Keratinocyte (primary cell): ENCODE measurements around the gene LINGO1. TPM values are rescaled to one million over a fixed set of nuclear protein-coding genes. Genes with fewer than 3 reads are reported as not detected.

Source experiments
- DNase-seq: peaks from one replicate; pipeline ENCODE4 v3.0.0-alpha.2; 2011; ENCODE audit warnings: low read depth, missing footprints, low spot score
- FAIRE-seq: peaks from 2 replicates; lab custom pipeline; 2011; peaks lifted over from hg19 to GRCh38; lab: Jason Lieb, UNC
- H2AFZ ChIP-seq: 2 replicates; pipeline ENCODE4 v1.6.0; 2012; ENCODE audit warnings: low read length, control low read depth, inconsistent platforms; ENCODE audit not compliant: control insufficient read depth
- H3K27ac ChIP-seq: 2 replicates; pipeline ENCODE4 v1.5.1; 2011; ENCODE audit warnings: low read length; ENCODE audit not compliant: control insufficient read depth, insufficient read depth
- H3K27me3 ChIP-seq: 3 replicates; pipeline ENCODE4 v1.6.0; 2011; ENCODE audit warnings: low read length; ENCODE audit not compliant: control insufficient read depth, insufficient read depth; ENCODE audit errors: extremely low read depth
- H3K36me3 ChIP-seq, 2 experiments: 2 replicates in 1 of 2; 3 replicates in 1 of 2; pipeline ENCODE4 v1.5.1; 2011; ENCODE audit warnings: low read length in 2 of 2, mild to moderate bottlenecking in 1 of 2; ENCODE audit not compliant: control insufficient read depth in 2 of 2, insufficient read depth in 2 of 2; ENCODE audit errors: extremely low read depth in 1 of 2
- H3K4me1 ChIP-seq: 3 replicates; pipeline ENCODE4 v1.5.1; 2011; ENCODE audit warnings: low read length; ENCODE audit not compliant: control insufficient read depth, insufficient read depth; ENCODE audit errors: extremely low read depth
- H3K4me2 ChIP-seq: 3 replicates; pipeline ENCODE4 v1.6.0; 2011; ENCODE audit warnings: low read depth, low read length; ENCODE audit not compliant: control insufficient read depth, insufficient read depth; ENCODE audit errors: extremely low read depth
- H3K4me3 ChIP-seq, 3 experiments: fragments of 200-600 bp in 1 of 3; sonication (generic) in 1 of 3; 2 replicates in 2 of 3; 3 replicates in 1 of 3; pipeline ENCODE4 v1.5.1; 2011 to 2016; ENCODE audit warnings: low read length in 3 of 3, mild to moderate bottlenecking in 3 of 3, control low read depth in 2 of 3, inconsistent platforms in 1 of 3, low read depth in 1 of 3, mixed read lengths in 1 of 3, mixed run types in 1 of 3, moderate library complexity in 1 of 3; ENCODE audit not compliant: control insufficient read depth in 2 of 3, insufficient read depth in 2 of 3; ENCODE audit errors: extremely low read depth in 1 of 3
- H3K79me2 ChIP-seq: 2 replicates; pipeline ENCODE4 v1.6.0; 2012; ENCODE audit warnings: low read length; ENCODE audit not compliant: control insufficient read depth, insufficient read depth
- H3K9ac ChIP-seq: 3 replicates; pipeline ENCODE4 v1.6.0; 2011; ENCODE audit warnings: low read length; ENCODE audit not compliant: control insufficient read depth, insufficient read depth; ENCODE audit errors: extremely low read depth
- H3K9me1 ChIP-seq: 3 replicates; pipeline ENCODE4 v1.6.0; 2011; ENCODE audit warnings: low read length; ENCODE audit not compliant: control insufficient read depth, insufficient read depth; ENCODE audit errors: extremely low read depth
- H3K9me3 ChIP-seq: 2 replicates; pipeline ENCODE4 v1.5.1; 2012; ENCODE audit warnings: low read depth, low read length; ENCODE audit not compliant: control insufficient read depth
- H4K20me1 ChIP-seq: 3 replicates; pipeline ENCODE4 v1.6.0; 2011; ENCODE audit warnings: low read length; ENCODE audit not compliant: control insufficient read depth, insufficient read depth; ENCODE audit errors: extremely low read depth
- EZH2 ChIP-seq: IDR thresholded peaks from one replicate; pipeline ENCODE4 v1.6.1; 2012; ENCODE audit warnings: inconsistent platforms, mild to moderate bottlenecking, low read length, moderate library complexity
- dilution Hi-C: fragments of 300-500 bp; cut with MboI; formaldehyde crosslinking; loops from one replicate; pipeline ENCODE4 v1.7.0; 2020; ENCODE audit warnings: low sequenced_read_pairs; ENCODE audit not compliant: extremely low pct_ligation_motif_present
- polyA plus RNA-seq, 5 experiments: library from polyadenylated mRNA; depleted of rRNA in 3 of 5; stranded (reverse) in 3 of 5; stranded (forward) in 1 of 5; unstranded in 1 of 5; fragments of >200 nt; gene quantifications; 1 replicate in 1 of 5; 2 replicates in 3 of 5; 3 replicates in 1 of 5; pipeline versions ENCODE4 v1.2.1 to v1.2.3, GENCODE V29; 2011 to 2012; ENCODE audit warnings: missing spikeins in 2 of 5, low read depth in 1 of 5, low replicate concordance in 1 of 5
- TF ChIP-seq, protein P1 (sequence below), 3 experiments: IDR thresholded peaks in 1 of 3; conservative IDR thresholded peaks in 1 of 3; optimal IDR thresholded peaks in 1 of 3; 2 replicates in 2 of 3; 3 replicates in 1 of 3; pipeline versions ENCODE3 to v1.5.1; 2011; ENCODE audit warnings: low read length in 3 of 3, mild to moderate bottlenecking in 3 of 3, moderate library complexity in 2 of 3, control low read depth in 1 of 3, inconsistent platforms in 1 of 3; ENCODE audit not compliant: insufficient read depth in 2 of 3; ENCODE audit errors: extremely low read depth in 1 of 3

LINGO1 gene
- polyA plus RNA-seq, 1 donor (not counting 4 experiments of a cell fraction or from before 2014, with no cell fraction given) = not detected

DNA sequence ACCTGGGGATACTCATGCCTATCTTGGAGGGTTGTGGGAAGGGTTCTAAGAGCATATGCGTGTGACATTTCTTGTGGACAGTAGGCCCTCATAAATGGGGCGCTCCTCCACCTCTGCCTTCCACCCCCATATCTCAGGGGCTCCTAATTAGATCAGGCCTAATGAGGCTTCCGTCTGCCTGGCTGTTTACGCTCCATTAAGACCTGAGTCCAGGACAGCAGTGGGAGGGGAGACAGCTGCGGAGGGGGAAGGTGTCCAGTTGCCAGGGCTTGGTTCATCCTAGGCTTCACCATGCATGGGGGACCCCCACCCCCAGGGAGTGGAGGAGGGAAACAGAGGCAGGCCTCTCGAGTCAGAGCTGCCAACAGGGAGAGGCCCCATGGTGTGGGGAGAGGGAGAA, 9.3 kb upstream of the LINGO1 start:
- H3K9ac ChIP-seq = no peak overlapping the region
- dilution Hi-C loops = no loop called here
- no peaks in the 10 kb centered on the region for H3K9me1 ChIP-seq
- H4K20me1 ChIP-seq = no peaks in the 10 kb centered on the region
- H3K36me3 ChIP-seq = no peaks in the 10 kb centered on the region
- H3K4me1 ChIP-seq = no peaks in the 10 kb centered on the region
- H2AFZ ChIP-seq = no peak overlapping the region
- H3K79me2 ChIP-seq = no peaks in the 10 kb centered on the region
- peaks cover 3% of the 10 kb centered on the region for H3K27me3 ChIP-seq
- no peak overlapping the region for H3K4me2 ChIP-seq
- DNase-seq = no peak
- no peak for FAIRE-seq
- no peak overlapping the region for H3K27ac ChIP-seq
- TF ChIP-seq EZH2 = no peak
- TF ChIP-seq, protein P1, sequence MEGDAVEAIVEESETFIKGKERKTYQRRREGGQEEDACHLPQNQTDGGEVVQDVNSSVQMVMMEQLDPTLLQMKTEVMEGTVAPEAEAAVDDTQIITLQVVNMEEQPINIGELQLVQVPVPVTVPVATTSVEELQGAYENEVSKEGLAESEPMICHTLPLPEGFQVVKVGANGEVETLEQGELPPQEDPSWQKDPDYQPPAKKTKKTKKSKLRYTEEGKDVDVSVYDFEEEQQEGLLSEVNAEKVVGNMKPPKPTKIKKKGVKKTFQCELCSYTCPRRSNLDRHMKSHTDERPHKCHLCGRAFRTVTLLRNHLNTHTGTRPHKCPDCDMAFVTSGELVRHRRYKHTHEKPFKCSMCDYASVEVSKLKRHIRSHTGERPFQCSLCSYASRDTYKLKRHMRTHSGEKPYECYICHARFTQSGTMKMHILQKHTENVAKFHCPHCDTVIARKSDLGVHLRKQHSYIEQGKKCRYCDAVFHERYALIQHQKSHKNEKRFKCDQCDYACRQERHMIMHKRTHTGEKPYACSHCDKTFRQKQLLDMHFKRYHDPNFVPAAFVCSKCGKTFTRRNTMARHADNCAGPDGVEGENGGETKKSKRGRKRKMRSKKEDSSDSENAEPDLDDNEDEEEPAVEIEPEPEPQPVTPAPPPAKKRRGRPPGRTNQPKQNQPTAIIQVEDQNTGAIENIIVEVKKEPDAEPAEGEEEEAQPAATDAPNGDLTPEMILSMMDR (optimal IDR thresholded peaks at IDR 0.05 in 1 of 3, IDR thresholded peaks at IDR 0.05 in 1 of 3, conservative IDR thresholded peaks at IDR 0.05 in 1 of 3; ENCODE audit: extremely low read depth in 1 of 3, insufficient read depth in 2 of 3, low read length in 3 of 3) = no peak
- H3K4me3 ChIP-seq = no peak overlapping the region
- no peaks in the 10 kb centered on the region for H3K9me3 ChIP-seq

DNA sequence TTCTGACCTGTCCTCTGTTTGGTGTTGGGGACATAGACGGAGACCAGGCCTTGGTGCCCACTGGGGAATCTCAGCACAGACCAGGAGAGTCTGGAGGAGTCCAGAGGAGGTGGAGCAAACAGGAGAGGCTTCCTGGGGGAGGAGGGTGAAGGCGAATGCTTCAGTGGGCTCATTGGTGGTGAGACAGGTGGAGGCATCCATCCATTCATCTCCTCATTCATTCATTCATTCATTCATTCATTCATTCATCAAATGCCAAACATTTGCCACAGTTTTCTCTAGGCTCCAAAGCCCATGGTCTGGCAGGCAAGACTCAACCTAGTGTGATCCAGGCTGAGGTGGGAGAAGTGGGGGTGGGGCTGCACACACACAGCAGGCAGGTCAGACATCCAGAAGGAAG, 7.9 kb upstream of the LINGO1 start:
- H3K4me2 ChIP-seq = no peak overlapping the region
- H3K9me1 ChIP-seq = no peaks in the 10 kb centered on the region
- H3K79me2 ChIP-seq = no peaks in the 10 kb centered on the region
- no peaks in the 10 kb centered on the region for H3K4me1 ChIP-seq
- no peak overlapping the region for H3K9ac ChIP-seq
- H4K20me1 ChIP-seq = no peaks in the 10 kb centered on the region
- peaks cover 10% of the 10 kb centered on the region for H3K27me3 ChIP-seq
- FAIRE-seq (no peak), DNase-seq (no peak)
- TF ChIP-seq EZH2 = no peak
- TF ChIP-seq, protein P1 (optimal IDR thresholded peaks at IDR 0.05 in 1 of 3, IDR thresholded peaks at IDR 0.05 in 1 of 3, conservative IDR thresholded peaks at IDR 0.05 in 1 of 3; ENCODE audit: extremely low read depth in 1 of 3, insufficient read depth in 2 of 3, low read length in 3 of 3) = no peak
- no peaks in the 10 kb centered on the region for H3K9me3 ChIP-seq
- no peak overlapping the region for H3K4me3 ChIP-seq
- H2AFZ ChIP-seq = no peak overlapping the region
- H3K36me3 ChIP-seq = no peaks in the 10 kb centered on the region
- dilution Hi-C loops = no loop called here
- no peak overlapping the region for H3K27ac ChIP-seq
